Thoracic aorta (tissue), 2 donors: ENCODE results near the gene RBM45. TPM values are rescaled to one million over a fixed set of nuclear protein-coding genes. Genes with fewer than 3 reads are reported as not detected.
"Not testable (repeated sequence)": the region's sequence is repeated elsewhere in the genome, so short reads cannot be mapped to it uniquely, and the experiment has no call there.

ENCODE experiments used
- ATAC-seq: fragments of 150-250 bp; one replicate; pipeline ENCODE4 v1.8.0; 2017; ENCODE audit warnings: low read depth; ENCODE audit not compliant: insufficient number of reproducible peaks, low FRiP score
- DNase-seq: peaks from one replicate; pipeline ENCODE4 v3.0.0-alpha.2; 2020; ENCODE audit warnings: low spot score
- H3K27ac ChIP-seq, 2 donors: fragments of 200-600 bp; sonication (generic); 1 replicate in 1 of 2; 2 replicates in 1 of 2; pipeline ENCODE4 v1.5.1; 2016; ENCODE audit warnings: mild to moderate bottlenecking in 2 of 2, moderate library complexity in 2 of 2
- H3K27me3 ChIP-seq: fragments of 200-600 bp; sonication (generic); replicated peaks from 2 replicates; pipeline ENCODE4 v1.6.0; 2016; ENCODE audit warnings: mild to moderate bottlenecking; ENCODE audit not compliant: insufficient read depth
- H3K36me3 ChIP-seq: fragments of 200-600 bp; sonication (generic); one replicate; pipeline ENCODE4 v1.5.1; 2016
- H3K4me1 ChIP-seq, 2 donors: fragments of 200-600 bp; sonication (generic); 1 replicate in 1 of 2; 2 replicates in 1 of 2; pipeline versions ENCODE4 v1.5.1 to v1.6.0; 2016; ENCODE audit warnings: low read depth in 2 of 2, mild to moderate bottlenecking in 1 of 2; ENCODE audit not compliant: control insufficient read depth in 1 of 2
- H3K4me3 ChIP-seq: fragments of 200-600 bp; sonication (generic); 2 replicates; pipeline ENCODE4 v1.5.1; 2016; ENCODE audit warnings: mild to moderate bottlenecking
- H3K9me3 ChIP-seq: fragments of 200-600 bp; sonication (generic); 2 replicates; pipeline ENCODE4 v1.5.1; 2016
- CTCF ChIP-seq: fragments of 200-600 bp; sonication (generic); IDR thresholded peaks from one replicate; pipeline ENCODE4 v1.5.1; 2019; ENCODE audit warnings: antibody characterized with exemption
- total RNA-seq, 2 donors: library from RNA; depleted of rRNA; stranded (reverse); fragments of >200 nt; gene quantifications; one replicate each; pipeline versions ENCODE4 v1.1.0 to v1.2.3, GENCODE V29; 2016

The RBM45 gene
- total RNA-seq, 2 donors from 2014 or later: 12.0 to 18.3 TPM

GRCh38 chr2:178075006-178075326 lies 37.3 kb upstream of the RBM45 start:
- peaks cover 0 to 7% of the 10 kb centered on the region in 2 donors for H3K4me1 ChIP-seq
- ATAC-seq: no peak
- no peaks in the 10 kb centered on the region for H3K9me3 ChIP-seq
- no peaks in the 10 kb centered on the region for H3K27me3 ChIP-seq
- no peak overlapping the region for H3K4me3 ChIP-seq
- no peaks in the 10 kb centered on the region for H3K36me3 ChIP-seq
- no peak for TF ChIP-seq CTCF
- H3K27ac ChIP-seq: no peak overlapping the region
- DNase-seq: no peak

GRCh38 chr2:178076130-178076529 lies 36.1 kb upstream of the RBM45 start:
- Histone ChIP-seq H3K27me3 (no peaks in the 10 kb centered on the region), H3K4me3 (no peak overlapping the region), H3K9me3 (no peaks in the 10 kb centered on the region), H3K4me1 (peaks cover 0 to 7% of the 10 kb centered on the region in 2 donors), H3K27ac (no peak overlapping the region), H3K36me3 (no peaks in the 10 kb centered on the region)
- no peak for ATAC-seq
- DNase-seq: no peak
- TF ChIP-seq CTCF: no peak

GRCh38 chr2:178079279-178079678 lies 33.0 kb upstream of the RBM45 start:
- DNase-seq, H3K36me3 ChIP-seq, H3K4me3 ChIP-seq, H3K27ac ChIP-seq, H3K4me1 ChIP-seq, H3K9me3 ChIP-seq, H3K27me3 ChIP-seq, ATAC-seq: not testable (repeated sequence)

- no peak for ATAC-seq
- Histone ChIP-seq H3K36me3 (no peaks in the 10 kb centered on the region), H3K9me3 (no peaks in the 10 kb centered on the region), H3K4me3 (no peak overlapping the region), H3K4me1 (no peaks in the 10 kb centered on the region), H3K27me3 (no peaks in the 10 kb centered on the region), H3K27ac (no peak overlapping the region)
- no peak for TF ChIP-seq CTCF
- DNase-seq: no peak
These were observed 29.7 kb upstream of the RBM45 start for GRCh38 chr2:178082408-178083045.

GRCh38 chr2:178084273-178084672 lies 28.0 kb upstream of the RBM45 start:
- H3K9me3 ChIP-seq: no peaks in the 10 kb centered on the region
- no peak overlapping the region for H3K27ac ChIP-seq
- H3K27me3 ChIP-seq: no peaks in the 10 kb centered on the region
- no peak for TF ChIP-seq CTCF
- H3K4me3 ChIP-seq: no peak overlapping the region
- no peaks in the 10 kb centered on the region for H3K4me1 ChIP-seq
- ATAC-seq: no peak
- no peak for DNase-seq
- H3K36me3 ChIP-seq: no peaks in the 10 kb centered on the region

- H3K9me3 ChIP-seq: no peaks in the 10 kb centered on the region
- H3K4me3 ChIP-seq: no peak overlapping the region
- H3K4me1 ChIP-seq: no peaks in the 10 kb centered on the region
- no peak overlapping the region for H3K27ac ChIP-seq
- no peaks in the 10 kb centered on the region for H3K27me3 ChIP-seq
- ATAC-seq (no peak), DNase-seq (no peak)
- TF ChIP-seq CTCF: no peak
- no peaks in the 10 kb centered on the region for H3K36me3 ChIP-seq
These were observed 23.4 kb upstream of the RBM45 start for GRCh38 chr2:178088774-178089270.
